ENCODE measurements around the gene NLRP11. TPM values are rescaled to one million over a fixed set of nuclear protein-coding genes. Genes with fewer than 3 reads are reported as not detected.
"Not testable (repeated sequence)": the region's sequence is repeated elsewhere in the genome, so short reads cannot be mapped to it uniquely, and the experiment has no call there.

Gene NLRP11
- total RNA-seq, 4 donors from 2014 or later, result not detected

DNA sequence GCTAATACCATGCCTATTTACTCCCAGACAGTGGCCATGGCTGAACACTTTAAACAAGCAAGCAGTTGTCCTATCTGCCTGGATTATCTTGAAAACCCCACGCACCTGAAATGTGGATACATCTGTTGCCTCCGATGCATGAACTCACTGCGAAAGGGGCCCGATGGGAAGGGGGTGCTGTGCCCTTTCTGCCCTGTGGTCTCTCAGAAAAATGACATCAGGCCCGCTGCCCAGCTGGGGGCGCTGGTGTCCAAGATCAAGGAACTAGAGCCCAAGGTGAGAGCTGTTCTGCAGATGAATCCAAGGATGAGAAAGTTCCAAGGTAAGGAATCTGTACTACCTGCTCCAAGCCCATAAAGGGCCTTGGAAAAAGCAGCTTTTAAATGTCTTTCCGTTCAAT lies 54.3 kb downstream of the NLRP11 start:
- H3K27ac ChIP-seq, result no peak overlapping the region
- H3K36me3 ChIP-seq, result no peaks in the 10 kb centered on the region
- H3K4me1 ChIP-seq, result no peaks in the 10 kb centered on the region
- WGBS, 2 donors (ENCODE audit: low coverage in 1 of 2), result 19% methylated on average over 5 of the region's 7 CpGs; no CpG with 5 or more reads in 1 of the 2 donors
- TF ChIP-seq EP300 (IDR thresholded peaks at IDR 0.05) (no peak), POLR2A (IDR thresholded peaks at IDR 0.05) (no peak), POLR2AphosphoS5 (IDR thresholded peaks at IDR 0.05) (no peak)
- TF ChIP-seq, protein P1, sequence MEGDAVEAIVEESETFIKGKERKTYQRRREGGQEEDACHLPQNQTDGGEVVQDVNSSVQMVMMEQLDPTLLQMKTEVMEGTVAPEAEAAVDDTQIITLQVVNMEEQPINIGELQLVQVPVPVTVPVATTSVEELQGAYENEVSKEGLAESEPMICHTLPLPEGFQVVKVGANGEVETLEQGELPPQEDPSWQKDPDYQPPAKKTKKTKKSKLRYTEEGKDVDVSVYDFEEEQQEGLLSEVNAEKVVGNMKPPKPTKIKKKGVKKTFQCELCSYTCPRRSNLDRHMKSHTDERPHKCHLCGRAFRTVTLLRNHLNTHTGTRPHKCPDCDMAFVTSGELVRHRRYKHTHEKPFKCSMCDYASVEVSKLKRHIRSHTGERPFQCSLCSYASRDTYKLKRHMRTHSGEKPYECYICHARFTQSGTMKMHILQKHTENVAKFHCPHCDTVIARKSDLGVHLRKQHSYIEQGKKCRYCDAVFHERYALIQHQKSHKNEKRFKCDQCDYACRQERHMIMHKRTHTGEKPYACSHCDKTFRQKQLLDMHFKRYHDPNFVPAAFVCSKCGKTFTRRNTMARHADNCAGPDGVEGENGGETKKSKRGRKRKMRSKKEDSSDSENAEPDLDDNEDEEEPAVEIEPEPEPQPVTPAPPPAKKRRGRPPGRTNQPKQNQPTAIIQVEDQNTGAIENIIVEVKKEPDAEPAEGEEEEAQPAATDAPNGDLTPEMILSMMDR (IDR thresholded peaks at IDR 0.05), result no peak
- H3K27me3 ChIP-seq, result peaks cover 49% of the 10 kb centered on the region
- H3K4me3 ChIP-seq, result no peak overlapping the region
- no peak for ATAC-seq
- H3K9me3 ChIP-seq, result no peaks in the 10 kb centered on the region

DNA sequence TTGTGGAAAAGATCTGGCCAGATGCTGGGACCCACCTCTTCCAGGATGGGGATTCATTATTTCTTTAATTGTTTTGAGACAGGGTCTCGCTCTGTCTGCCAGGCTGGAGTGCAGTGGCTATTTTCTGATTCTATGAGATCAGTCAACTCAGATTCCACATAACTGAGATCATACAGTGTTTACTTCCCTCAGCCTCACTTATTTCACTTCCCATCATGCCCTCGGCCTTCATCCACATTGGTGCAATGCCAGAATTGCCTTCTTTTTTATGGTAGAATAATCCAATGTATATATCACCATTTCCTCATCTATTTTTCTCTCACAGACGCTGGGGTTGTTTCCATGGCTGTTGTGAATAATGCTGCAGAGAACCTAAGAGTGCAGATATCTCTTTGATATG lies 62.2 kb downstream of the NLRP11 start:
- not testable (repeated sequence) for H3K36me3 ChIP-seq, H3K9me3 ChIP-seq, ATAC-seq, H3K27ac ChIP-seq, H3K4me3 ChIP-seq, H3K4me1 ChIP-seq, H3K27me3 ChIP-seq
- WGBS, 2 donors (ENCODE audit: low coverage in 1 of 2), result 38 to 57% methylated on average over 3 of the region's 3 CpGs

DNA sequence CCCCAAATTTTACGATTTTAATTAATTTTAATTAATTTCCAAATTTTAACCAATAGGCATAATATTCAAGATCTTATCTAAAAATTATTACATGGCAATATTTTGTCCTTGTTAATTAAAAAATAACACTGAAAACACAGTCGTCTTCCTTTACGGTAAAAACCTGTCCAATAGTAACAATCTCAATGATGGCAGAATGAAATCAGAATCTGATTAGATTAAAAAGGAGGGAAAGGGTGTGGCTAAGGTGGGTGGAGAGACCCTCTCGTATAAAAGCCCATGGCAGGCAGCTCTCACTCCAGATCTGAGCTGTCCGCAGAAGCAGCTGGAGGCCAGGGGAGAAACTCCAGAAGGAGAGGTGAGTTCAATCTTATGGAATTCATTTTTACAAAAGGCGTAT lies 63.0 kb downstream of the NLRP11 start, which contains the start of gene RFPL4AL1:
Gene RFPL4AL1, plus strand, starts transcription at position 301 of the 400 bp plus-strand sequence. CDS start 2,687 bp downstream, outside the sequence.
- not testable (repeated sequence) for H3K36me3 ChIP-seq, H3K4me1 ChIP-seq, H3K4me3 ChIP-seq, H3K27ac ChIP-seq, H3K9me3 ChIP-seq, H3K27me3 ChIP-seq, ATAC-seq
- WGBS, 2 donors (ENCODE audit: low coverage in 1 of 2), result 75 to 83% methylated on average over 5 of the region's 6 CpGs

DNA sequence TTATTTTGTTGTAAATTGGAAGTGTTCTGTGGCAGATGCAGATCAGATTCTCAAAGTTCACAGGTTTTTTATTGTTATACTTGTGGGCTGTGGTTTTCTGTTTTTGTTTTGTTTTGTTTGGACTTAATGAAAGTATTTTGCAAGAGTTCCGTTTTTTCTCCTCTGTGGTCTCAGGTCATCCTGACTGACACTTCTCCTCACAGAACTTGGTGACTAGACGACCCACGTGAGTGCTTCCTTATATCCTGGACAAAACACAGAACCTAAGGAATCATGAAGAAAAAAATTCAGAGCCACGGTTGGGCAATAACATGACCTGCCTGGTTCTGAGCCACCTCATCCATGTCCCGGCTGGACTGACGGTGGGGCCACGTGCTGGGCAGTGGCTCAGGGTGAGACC lies 65.3 kb downstream of the NLRP11 start:
- no peak overlapping the region for H3K4me3 ChIP-seq
- no peaks in the 10 kb centered on the region for H3K4me1 ChIP-seq
- no peaks in the 10 kb centered on the region for H3K27me3 ChIP-seq
- no peaks in the 10 kb centered on the region for H3K9me3 ChIP-seq
- no peaks in the 10 kb centered on the region for H3K36me3 ChIP-seq
- H3K27ac ChIP-seq, result no peak overlapping the region
- no peak for ATAC-seq
- 40 to 73% methylated on average over 6 to 7 of the region's 7 CpGs for WGBS, 2 donors (ENCODE audit: low coverage in 1 of 2)
- TF ChIP-seq POLR2AphosphoS5 (IDR thresholded peaks at IDR 0.05) (no peak), POLR2A (IDR thresholded peaks at IDR 0.05) (no peak), EP300 (IDR thresholded peaks at IDR 0.05) (no peak)
- TF ChIP-seq, protein P1 (IDR thresholded peaks at IDR 0.05), result no peak

DNA sequence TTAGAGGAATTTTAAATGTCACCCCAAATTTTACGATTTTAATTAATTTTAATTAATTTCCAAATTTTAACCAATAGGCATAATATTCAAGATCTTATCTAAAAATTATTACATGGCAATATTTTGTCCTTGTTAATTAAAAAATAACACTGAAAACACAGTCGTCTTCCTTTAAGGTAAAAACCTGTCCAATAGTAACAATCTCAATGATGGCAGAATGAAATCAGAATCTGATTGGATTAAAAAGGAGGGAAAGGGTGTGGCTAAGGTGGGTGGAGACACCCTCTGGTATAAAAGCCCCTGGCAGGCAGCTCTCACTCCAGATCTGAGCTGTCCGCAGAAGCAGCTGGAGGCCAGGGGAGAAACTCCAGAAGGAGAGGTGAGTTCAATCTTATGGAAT lies 73.0 kb downstream of the NLRP11 start, which contains the start of gene RFPL4A:
Gene RFPL4A, plus strand, starts transcription at position 301 of the 400 bp plus-strand sequence. CDS start 2,704 bp downstream, outside the sequence.
- not testable (repeated sequence) for H3K36me3 ChIP-seq, H3K9me3 ChIP-seq, ATAC-seq, H3K27ac ChIP-seq, H3K4me3 ChIP-seq, H3K4me1 ChIP-seq
- WGBS, 2 donors (ENCODE audit: low coverage in 1 of 2), result 77 to 87% methylated on average over 3 of the region's 3 CpGs
- H3K27me3 ChIP-seq, result peaks cover 15% of the 10 kb centered on the region

DNA sequence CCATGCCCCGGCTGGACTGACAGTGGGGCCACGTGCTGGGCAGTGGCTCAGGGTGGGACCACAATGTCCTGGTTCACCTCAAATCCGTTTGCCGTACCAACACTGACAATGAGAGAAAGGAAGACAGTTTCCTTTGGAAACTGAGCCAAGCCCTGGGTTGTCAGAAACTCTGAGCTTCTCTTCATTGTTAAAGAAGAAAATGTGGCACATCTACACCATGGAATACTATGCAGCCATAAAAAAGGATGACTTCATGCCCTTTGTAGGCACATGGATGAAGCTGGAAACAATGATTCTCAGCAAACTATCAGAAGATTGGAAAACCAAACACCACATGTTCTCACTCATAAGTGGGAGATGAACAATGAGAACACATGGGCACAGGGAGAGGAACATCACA lies 75.0 kb downstream of the NLRP11 start:
- H3K4me3 ChIP-seq, H3K4me1 ChIP-seq, H3K9me3 ChIP-seq, ATAC-seq, H3K27ac ChIP-seq, H3K36me3 ChIP-seq: not testable (repeated sequence)
- 79 to 80% methylated on average over 2 to 4 of the region's 4 CpGs for WGBS, 2 donors (ENCODE audit: low coverage in 1 of 2)
- H3K27me3 ChIP-seq, result peaks cover 15% of the 10 kb centered on the region

DNA sequence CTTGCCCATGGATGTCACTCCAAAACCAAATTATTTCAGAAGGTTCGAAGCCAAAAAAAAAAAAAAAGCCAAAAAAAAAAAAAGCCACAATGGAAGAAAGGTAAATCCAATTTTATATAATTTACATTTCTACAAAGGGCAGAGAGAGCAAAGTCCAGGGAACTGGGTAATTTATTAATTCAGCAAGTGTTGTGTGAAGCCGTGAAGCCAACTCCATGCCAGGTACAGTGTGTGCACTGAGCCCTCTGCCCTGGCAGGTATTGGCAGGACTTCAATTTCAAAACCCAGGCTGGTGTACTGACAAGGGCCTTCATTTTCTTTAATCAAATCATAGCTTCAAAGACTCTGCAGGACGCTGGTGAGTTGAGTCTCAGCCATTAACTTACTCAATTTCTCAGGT lies 78.4 kb downstream of the NLRP11 start:
- TF ChIP-seq POLR2A (IDR thresholded peaks at IDR 0.05) (no peak), EP300 (IDR thresholded peaks at IDR 0.05) (no peak), POLR2AphosphoS5 (IDR thresholded peaks at IDR 0.05) (no peak)
- TF ChIP-seq, protein P1 (IDR thresholded peaks at IDR 0.05), result no peak
- 78 to 82% methylated on average over 1 to 3 of the region's 3 CpGs for WGBS, 2 donors (ENCODE audit: low coverage in 1 of 2)
- H3K27me3 ChIP-seq, result peaks cover 15% of the 10 kb centered on the region
- no peak for ATAC-seq
- H3K9me3 ChIP-seq, result no peaks in the 10 kb centered on the region
- H3K4me1 ChIP-seq, result no peaks in the 10 kb centered on the region
- H3K27ac ChIP-seq, result no peak overlapping the region
- H3K4me3 ChIP-seq, result no peak overlapping the region
- H3K36me3 ChIP-seq, result no peaks in the 10 kb centered on the region

Measured in gastroesophageal sphincter (tissue), 4 donors.